Measurements from ENCODE around the gene SLC22A5.

The SLC22A5 gene

DNA sequence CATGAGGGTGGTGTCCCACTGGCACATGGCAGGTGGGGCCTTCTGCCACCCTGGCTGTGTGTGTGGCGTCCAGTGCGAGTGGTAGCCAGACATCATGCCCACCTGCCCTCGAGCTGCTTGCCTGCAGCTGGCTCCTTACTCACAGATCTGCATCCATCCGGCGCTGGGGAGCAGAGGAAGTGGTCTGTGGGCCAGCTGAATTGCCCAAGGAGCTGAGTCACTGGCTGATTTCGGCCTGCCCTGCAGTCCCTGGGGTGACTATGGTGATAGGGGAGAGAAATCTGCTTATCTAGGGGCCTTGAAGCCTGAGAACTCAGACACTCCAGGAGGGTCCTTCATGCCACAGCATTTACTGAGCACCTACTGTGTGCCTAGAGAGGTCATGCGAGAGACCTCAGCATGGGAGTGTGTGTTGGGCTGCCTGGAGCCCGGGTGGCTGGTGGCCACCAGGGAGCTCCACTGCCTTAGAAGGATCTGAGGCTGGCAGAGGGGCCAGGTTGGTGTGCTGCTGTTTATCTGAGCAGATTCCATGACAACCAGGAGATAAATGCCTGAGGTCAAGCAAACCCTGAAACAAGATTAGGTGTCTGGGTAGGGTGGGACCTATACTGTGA is 57.1 kb downstream of the SLC22A5 start:
- no peak overlapping the region for H3K4me3 ChIP-seq (ENCODE audit: insufficient read depth, low read depth, low read length)
- no peaks in the 10 kb centered on the region for H3K36me3 ChIP-seq (ENCODE audit: control insufficient read depth, insufficient read depth, low read length)
- H3K4me1 ChIP-seq (ENCODE audit: control insufficient read depth, insufficient read depth, low read length), result peaks cover 8% of the 10 kb centered on the region
- H3K27ac ChIP-seq (ENCODE audit: insufficient read depth, low read depth, low read length, poor library complexity, severe bottlenecking), result no peak overlapping the region
- no peaks in the 10 kb centered on the region for H3K9me3 ChIP-seq (ENCODE audit: control insufficient read depth, low read length)
- no peaks in the 10 kb centered on the region for H3K27me3 ChIP-seq (ENCODE audit: control insufficient read depth, insufficient read depth, low read length, poor library complexity, severe bottlenecking)
- WGBS, 2 experiments, result 91 to 92% methylated on average over 8 of the region's 8 CpGs

DNA sequence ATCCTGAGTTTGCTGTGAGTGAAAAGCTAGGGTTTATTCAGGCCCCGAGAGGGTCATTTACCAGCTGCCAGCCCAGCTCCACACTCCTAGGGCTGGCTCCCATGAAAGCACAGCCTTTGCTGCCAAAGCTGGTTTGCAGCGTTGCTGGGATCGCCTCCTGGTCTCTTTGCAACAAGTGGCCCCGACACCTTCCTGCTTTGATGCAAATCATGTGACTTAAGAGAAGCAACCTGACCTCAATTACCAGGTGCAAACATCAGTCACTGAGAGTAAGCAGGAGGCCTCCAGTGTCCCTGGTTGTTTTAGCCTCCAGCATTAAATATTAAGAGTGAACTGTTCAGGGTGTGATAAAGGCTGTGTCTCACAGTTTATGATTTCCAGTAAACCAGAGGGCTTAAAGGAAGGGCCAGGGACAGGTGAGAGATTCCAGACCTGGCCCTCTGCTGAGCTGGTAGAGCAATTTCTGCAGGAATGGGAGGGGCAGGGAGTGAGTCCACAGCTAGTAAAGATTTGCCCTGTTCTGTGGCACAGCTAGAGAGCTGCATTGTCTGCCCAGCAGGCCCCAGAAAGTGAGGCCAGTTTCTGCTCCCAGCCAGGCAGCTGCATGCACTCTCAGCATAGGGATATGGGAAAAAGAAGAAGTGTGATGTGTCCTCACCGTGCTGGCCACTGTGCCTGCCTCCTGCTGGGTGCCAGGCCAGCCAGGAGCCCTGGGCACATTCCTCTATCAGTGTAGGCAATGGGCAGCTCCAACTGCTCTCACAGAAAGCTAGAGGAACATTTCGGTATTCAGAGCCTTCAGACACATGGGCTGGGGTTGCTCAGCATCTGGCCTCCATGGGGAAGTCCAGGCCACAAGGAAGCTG is 58.0 kb downstream of the SLC22A5 start:
- Histone ChIP-seq H3K4me1 (ENCODE audit: control insufficient read depth, insufficient read depth, low read length) (peaks cover 8% of the 10 kb centered on the region), H3K27ac (ENCODE audit: insufficient read depth, low read depth, low read length, poor library complexity, severe bottlenecking) (no peak overlapping the region), H3K27me3 (ENCODE audit: control insufficient read depth, insufficient read depth, low read length, poor library complexity, severe bottlenecking) (no peaks in the 10 kb centered on the region), H3K4me3 (ENCODE audit: insufficient read depth, low read depth, low read length) (no peak overlapping the region), H3K36me3 (ENCODE audit: control insufficient read depth, insufficient read depth, low read length) (no peaks in the 10 kb centered on the region), H3K9me3 (ENCODE audit: control insufficient read depth, low read length) (no peaks in the 10 kb centered on the region)
- WGBS, 2 experiments, result 80 to 82% methylated on average over 6 of the region's 6 CpGs

DNA sequence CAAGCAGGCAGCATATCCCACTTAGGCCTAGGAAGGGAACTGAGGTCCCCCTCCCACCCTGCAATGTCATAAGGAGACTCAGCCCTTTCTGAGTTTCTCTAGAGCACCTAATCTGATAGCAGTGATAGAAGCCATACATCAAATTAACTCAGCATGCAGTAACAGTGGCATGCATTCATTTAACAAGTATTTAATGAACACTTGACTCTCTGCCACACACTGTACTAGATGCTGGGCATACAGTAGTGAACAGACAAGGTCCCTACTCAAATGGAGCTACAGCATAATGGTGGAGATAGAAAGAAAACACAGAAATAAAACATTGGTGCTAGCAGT is 58.6 kb downstream of the SLC22A5 start:
- no peaks in the 10 kb centered on the region for H3K27me3 ChIP-seq (ENCODE audit: control insufficient read depth, insufficient read depth, low read length, poor library complexity, severe bottlenecking)
- H3K4me3 ChIP-seq (ENCODE audit: insufficient read depth, low read depth, low read length), result no peak overlapping the region
- H3K36me3 ChIP-seq (ENCODE audit: control insufficient read depth, insufficient read depth, low read length), result no peaks in the 10 kb centered on the region
- no peak overlapping the region for H3K27ac ChIP-seq (ENCODE audit: insufficient read depth, low read depth, low read length, poor library complexity, severe bottlenecking)
- H3K9me3 ChIP-seq (ENCODE audit: control insufficient read depth, low read length), result no peaks in the 10 kb centered on the region
- H3K4me1 ChIP-seq (ENCODE audit: control insufficient read depth, insufficient read depth, low read length), result peaks cover 8% of the 10 kb centered on the region

DNA sequence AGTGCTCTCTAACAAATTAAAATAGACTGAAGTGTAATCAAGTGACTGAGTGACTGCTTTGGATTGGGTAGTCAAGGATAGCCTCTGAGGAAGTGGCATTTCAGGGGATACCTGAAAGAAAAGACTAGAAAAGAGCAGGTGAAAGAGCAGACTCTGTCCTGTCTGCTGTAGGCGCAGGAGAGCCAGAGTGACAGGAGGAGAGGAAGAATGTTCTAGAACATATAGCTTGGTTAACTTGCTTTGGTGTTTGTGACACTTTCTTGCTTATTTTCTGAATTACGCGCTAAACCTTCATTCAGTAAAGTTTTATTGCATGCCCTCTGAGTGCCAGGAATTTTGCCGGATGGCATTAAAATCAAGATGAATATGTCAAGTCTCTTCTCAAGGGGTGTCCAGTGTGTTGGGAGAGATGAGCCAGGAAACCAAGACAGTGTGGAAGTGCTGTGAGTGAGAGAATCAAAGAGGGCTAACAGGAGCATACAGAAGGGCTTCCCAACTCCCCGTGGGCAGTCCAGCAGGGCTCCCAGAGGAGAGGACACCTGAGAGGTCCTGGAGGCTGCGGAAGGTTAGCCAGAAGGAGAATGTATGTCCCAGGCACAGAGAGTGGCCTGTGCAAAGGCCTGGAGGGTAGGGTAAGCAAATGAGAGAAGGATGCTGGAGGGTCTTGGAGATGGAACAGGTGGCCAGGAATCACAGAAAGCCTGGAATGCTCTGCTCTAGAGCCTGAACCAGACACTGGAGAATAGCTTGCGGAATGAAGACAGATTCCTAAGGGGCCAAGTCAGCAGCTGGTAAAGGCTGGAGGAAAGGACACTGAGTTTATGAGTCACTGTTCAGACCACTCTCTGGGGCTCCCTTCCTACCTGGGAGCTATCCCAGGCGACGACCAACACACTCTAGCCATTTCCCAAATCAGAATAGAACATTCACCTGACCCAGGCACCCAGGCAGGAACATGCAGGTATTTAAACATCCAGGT is 59.3 kb downstream of the SLC22A5 start:
- Histone ChIP-seq H3K27ac (ENCODE audit: insufficient read depth, low read depth, low read length, poor library complexity, severe bottlenecking) (no peak overlapping the region), H3K36me3 (ENCODE audit: control insufficient read depth, insufficient read depth, low read length) (no peaks in the 10 kb centered on the region), H3K4me3 (ENCODE audit: insufficient read depth, low read depth, low read length) (no peak overlapping the region), H3K9me3 (ENCODE audit: control insufficient read depth, low read length) (no peaks in the 10 kb centered on the region), H3K27me3 (ENCODE audit: control insufficient read depth, insufficient read depth, low read length, poor library complexity, severe bottlenecking) (no peaks in the 10 kb centered on the region), H3K4me1 (ENCODE audit: control insufficient read depth, insufficient read depth, low read length) (peaks cover 8% of the 10 kb centered on the region)
- 89 to 91% methylated on average over 9 of the region's 9 CpGs for WGBS, 2 experiments

DNA sequence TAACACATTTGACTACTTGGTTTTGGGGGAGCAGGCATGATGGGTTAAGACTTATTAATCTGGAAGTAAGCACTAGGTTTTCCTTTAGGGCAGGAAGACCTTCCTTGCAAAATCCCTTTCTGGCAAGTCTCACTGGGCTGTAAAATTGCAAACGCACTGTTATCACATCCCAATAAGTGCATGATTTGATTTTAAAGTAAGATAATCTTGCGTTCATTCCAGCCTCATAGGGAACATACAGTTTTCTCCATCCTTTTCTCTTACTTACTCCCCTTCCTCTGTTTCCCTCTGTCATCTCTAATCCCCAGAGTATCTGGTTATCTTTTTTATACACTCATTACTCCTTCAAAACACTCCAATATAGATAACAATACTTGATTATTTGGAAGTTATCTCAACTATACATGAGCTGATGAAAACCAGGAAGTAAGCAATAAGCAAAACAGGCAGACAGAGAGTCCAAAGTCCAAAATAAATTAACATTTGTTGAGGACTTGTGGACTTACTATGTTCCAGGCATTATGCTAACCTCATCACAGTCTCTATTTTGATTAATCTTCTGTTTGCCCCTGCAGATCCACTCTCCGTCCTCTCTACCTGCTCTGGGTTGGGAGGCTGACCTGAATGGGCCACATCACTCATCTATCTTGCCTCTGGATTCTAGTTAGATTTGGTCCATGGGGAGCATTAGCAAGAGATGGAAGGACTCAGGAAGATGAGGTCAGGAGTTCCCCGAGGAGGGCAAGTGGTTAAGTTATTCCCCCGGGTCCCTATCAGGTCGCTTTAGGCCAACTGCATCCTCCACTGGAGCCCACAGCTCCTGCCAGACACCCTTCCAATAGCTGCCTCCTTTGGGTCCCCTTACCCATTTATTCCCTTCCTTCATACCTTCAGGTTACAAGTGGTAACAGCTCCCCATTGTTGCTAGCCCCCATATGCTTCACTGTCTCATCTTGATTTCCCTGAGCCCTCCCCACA is 60.2 kb downstream of the SLC22A5 start:
- H3K27me3 ChIP-seq (ENCODE audit: control insufficient read depth, insufficient read depth, low read length, poor library complexity, severe bottlenecking), result no peaks in the 10 kb centered on the region
- WGBS, 2 experiments, result 90 to 98% methylated on average over 6 of the region's 6 CpGs
- peaks cover 16% of the 10 kb centered on the region for H3K4me1 ChIP-seq (ENCODE audit: control insufficient read depth, insufficient read depth, low read length)
- H3K36me3 ChIP-seq (ENCODE audit: control insufficient read depth, insufficient read depth, low read length), result no peaks in the 10 kb centered on the region
- H3K9me3 ChIP-seq (ENCODE audit: control insufficient read depth, low read length), result no peaks in the 10 kb centered on the region
- H3K4me3 ChIP-seq (ENCODE audit: insufficient read depth, low read depth, low read length), result no peak overlapping the region
- H3K27ac ChIP-seq (ENCODE audit: insufficient read depth, low read depth, low read length, poor library complexity, severe bottlenecking), result no peak overlapping the region

DNA sequence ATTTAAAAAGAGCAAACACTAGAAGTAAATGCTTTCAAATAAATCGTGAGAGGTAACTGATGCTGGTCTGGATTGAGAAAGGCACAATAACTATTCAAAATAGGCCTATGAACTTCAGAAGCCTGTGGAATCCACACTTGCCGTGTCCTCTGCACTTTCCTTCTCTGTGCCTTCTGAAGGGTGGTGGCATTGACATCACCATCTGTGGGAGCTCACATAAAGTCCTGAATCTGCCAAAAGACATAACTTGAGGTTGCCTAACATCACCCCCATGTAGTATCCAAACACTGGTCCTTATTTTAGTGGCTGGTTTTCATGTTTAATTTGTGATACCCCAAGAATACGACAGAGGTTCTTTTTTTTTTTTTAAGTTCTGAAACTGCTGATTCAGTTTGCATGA is 61.2 kb downstream of the SLC22A5 start:
- H3K9me3 ChIP-seq (ENCODE audit: control insufficient read depth, low read length), result no peaks in the 10 kb centered on the region
- peaks cover 17% of the 10 kb centered on the region for H3K4me1 ChIP-seq (ENCODE audit: control insufficient read depth, insufficient read depth, low read length)
- no peaks in the 10 kb centered on the region for H3K27me3 ChIP-seq (ENCODE audit: control insufficient read depth, insufficient read depth, low read length, poor library complexity, severe bottlenecking)
- H3K27ac ChIP-seq (ENCODE audit: insufficient read depth, low read depth, low read length, poor library complexity, severe bottlenecking), result no peak overlapping the region
- no peaks in the 10 kb centered on the region for H3K36me3 ChIP-seq (ENCODE audit: control insufficient read depth, insufficient read depth, low read length)
- WGBS, 2 experiments, result 89 to 93% methylated on average over 2 of the region's 3 CpGs
- H3K4me3 ChIP-seq (ENCODE audit: insufficient read depth, low read depth, low read length), result no peak overlapping the region

DNA sequence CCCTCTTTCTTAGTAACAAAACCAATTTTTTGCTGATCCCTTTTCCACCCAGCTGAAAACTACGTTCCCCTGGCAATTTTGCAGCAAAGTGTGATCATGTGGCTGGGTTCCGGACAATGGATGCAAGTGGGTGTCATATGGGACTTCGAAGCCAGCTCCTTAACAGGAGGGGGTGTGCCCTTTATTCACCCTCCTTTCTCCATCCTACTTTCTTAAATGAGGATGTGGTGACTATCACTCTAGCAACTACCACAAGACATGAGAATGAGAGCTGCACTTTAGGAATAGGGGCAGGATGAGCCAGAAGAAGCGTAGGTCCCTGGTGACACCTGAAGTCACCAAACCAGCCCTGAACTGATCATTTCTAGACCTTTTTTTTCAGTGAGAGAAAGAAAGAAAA is 62.1 kb downstream of the SLC22A5 start:
- Histone ChIP-seq H3K9me3 (ENCODE audit: control insufficient read depth, low read length) (no peaks in the 10 kb centered on the region), H3K27ac (ENCODE audit: insufficient read depth, low read depth, low read length, poor library complexity, severe bottlenecking) (no peak overlapping the region), H3K4me1 (ENCODE audit: control insufficient read depth, insufficient read depth, low read length) (peaks cover 17% of the 10 kb centered on the region), H3K4me3 (ENCODE audit: insufficient read depth, low read depth, low read length) (no peak overlapping the region), H3K27me3 (ENCODE audit: control insufficient read depth, insufficient read depth, low read length, poor library complexity, severe bottlenecking) (no peaks in the 10 kb centered on the region), H3K36me3 (ENCODE audit: control insufficient read depth, insufficient read depth, low read length) (no peaks in the 10 kb centered on the region)
- 95% methylated on average over 4 of the region's 4 CpGs for WGBS, 2 experiments

DNA sequence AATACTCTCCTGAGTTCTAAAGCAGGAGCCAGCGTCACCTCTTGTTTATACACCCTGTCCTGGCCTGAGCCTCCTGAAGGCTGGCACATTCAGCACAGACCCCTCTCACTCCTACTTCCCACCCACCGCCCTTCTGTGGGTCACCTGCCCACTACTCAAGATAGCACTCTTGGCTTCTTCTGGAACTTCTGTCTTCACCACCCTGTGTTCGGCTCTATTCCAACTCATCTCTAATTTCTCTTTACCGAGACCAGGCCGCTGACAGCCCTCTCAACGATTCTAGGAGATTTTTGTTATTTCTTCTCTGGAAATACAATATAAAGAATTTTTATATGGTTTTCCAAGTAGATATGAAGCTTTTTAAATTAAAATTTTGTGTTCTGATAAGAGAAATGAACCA is 63.6 kb downstream of the SLC22A5 start:
- WGBS, 2 experiments, result 96% methylated on average over 4 to 5 of the region's 6 CpGs
- Histone ChIP-seq H3K4me1 (ENCODE audit: control insufficient read depth, insufficient read depth, low read length) (peaks cover 13% of the 10 kb centered on the region), H3K27me3 (ENCODE audit: control insufficient read depth, insufficient read depth, low read length, poor library complexity, severe bottlenecking) (no peaks in the 10 kb centered on the region), H3K9me3 (ENCODE audit: control insufficient read depth, low read length) (no peaks in the 10 kb centered on the region), H3K36me3 (ENCODE audit: control insufficient read depth, insufficient read depth, low read length) (no peaks in the 10 kb centered on the region), H3K27ac (ENCODE audit: insufficient read depth, low read depth, low read length, poor library complexity, severe bottlenecking) (no peak overlapping the region), H3K4me3 (ENCODE audit: insufficient read depth, low read depth, low read length) (no peak overlapping the region)

DNA sequence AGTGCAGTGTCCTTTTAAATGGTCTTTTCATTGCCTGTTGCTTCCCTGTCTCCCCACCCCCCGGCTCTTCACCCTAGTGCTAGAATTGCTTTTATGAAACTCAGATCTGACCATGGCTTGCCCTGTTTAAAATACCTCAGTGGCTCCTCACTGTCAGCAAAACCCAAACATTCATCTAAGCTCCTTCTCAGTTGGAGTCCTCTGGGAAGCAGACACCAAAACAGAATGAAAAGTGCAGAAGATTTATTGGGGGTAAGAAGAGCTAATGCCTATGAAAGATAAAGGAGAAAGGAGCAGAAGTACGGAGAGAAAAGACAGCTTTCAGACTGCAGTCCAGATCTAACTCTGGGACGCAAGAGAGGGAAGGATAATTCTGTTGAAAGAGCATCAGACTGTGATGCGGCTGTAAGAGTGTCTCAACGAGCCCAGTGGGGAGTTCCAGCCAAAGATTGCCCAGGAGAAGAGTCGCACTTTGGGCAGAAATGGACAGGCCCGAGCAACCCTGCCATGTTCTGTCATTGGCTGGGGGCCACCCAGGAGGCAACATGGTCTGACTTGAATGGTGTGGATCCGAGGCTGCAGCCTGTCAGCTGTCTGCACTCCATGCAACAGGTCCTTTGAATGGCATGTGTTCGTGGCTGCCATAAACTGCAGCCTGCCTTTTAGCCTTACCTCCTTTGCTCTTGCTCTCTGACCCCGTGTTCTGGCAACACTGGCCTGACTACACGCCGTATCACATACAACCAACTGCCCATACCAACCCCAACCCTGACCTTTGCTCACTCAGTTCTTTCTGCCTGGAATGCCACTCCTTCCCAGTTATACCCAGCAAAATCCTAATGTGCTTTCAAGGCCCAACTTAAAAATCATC is 65.1 kb downstream of the SLC22A5 start:
- Histone ChIP-seq H3K27ac (ENCODE audit: insufficient read depth, low read depth, low read length, poor library complexity, severe bottlenecking) (no peak overlapping the region), H3K27me3 (ENCODE audit: control insufficient read depth, insufficient read depth, low read length, poor library complexity, severe bottlenecking) (no peaks in the 10 kb centered on the region), H3K36me3 (ENCODE audit: control insufficient read depth, insufficient read depth, low read length) (no peaks in the 10 kb centered on the region), H3K4me1 (ENCODE audit: control insufficient read depth, insufficient read depth, low read length) (peaks cover 13% of the 10 kb centered on the region), H3K4me3 (ENCODE audit: insufficient read depth, low read depth, low read length) (no peak overlapping the region), H3K9me3 (ENCODE audit: control insufficient read depth, low read length) (no peaks in the 10 kb centered on the region)
- 79 to 81% methylated on average over 12 of the region's 12 CpGs for WGBS, 2 experiments
